Stomach (tissue), 9 donors: ENCODE measurements around the gene COL24A1. TPM values are rescaled to one million over a fixed set of nuclear protein-coding genes. Genes with fewer than 3 reads are reported as not detected.

Experiments used
- DNase-seq, 2 donors: peaks; one replicate each; pipeline versions ENCODE4 v3.0.0 to v3.0.0-alpha.2; 2013 to 2019
- H3K27ac ChIP-seq, 5 donors: fragments of 200-600 bp in 4 of 5; sonication (generic) in 4 of 5; one replicate each; pipeline ENCODE4 v1.5.1; 2013 to 2019; ENCODE audit warnings: mild to moderate bottlenecking in 1 of 5, moderate library complexity in 1 of 5
- H3K27me3 ChIP-seq, 3 donors: fragments of 200-600 bp; sonication (generic); one replicate each; pipeline ENCODE4 v1.5.1; 2017 to 2019; ENCODE audit warnings: mixed run types in 1 of 3
- H3K36me3 ChIP-seq, 4 donors: fragments of 200-600 bp; sonication (generic); 1 replicate in 3 of 4; 2 replicates in 1 of 4; pipeline ENCODE4 v1.5.1; 2016 to 2019
- H3K4me1 ChIP-seq, 4 donors: fragments of 200-600 bp; sonication (generic); one replicate each; pipeline ENCODE4 v1.5.1; 2016 to 2019
- H3K4me3 ChIP-seq, 4 donors: fragments of 200-600 bp; sonication (generic) in 3 of 4; one replicate each; pipeline ENCODE4 v1.5.1; 2016 to 2019; ENCODE audit warnings: mild to moderate bottlenecking in 1 of 4
- H3K9me3 ChIP-seq, 4 donors: fragments of 200-600 bp; sonication (generic); one replicate each; pipeline ENCODE4 v1.5.1; 2016 to 2019
- CTCF ChIP-seq, 7 experiments: fragments of 450-650 bp in 4 of 7; fragments of 200-600 bp in 3 of 7; sonication (generic) in 3 of 7; IDR thresholded peaks; one replicate each; pipeline ENCODE4 v1.5.1; 2016 to 2019; ENCODE audit warnings: antibody characterized with exemption in 7 of 7, control low read depth in 2 of 7, mild to moderate bottlenecking in 1 of 7
- EP300 ChIP-seq: sonication (generic); formaldehyde crosslinking; IDR thresholded peaks from one replicate; pipeline ENCODE4 v1.6.1; 2017; ENCODE audit warnings: antibody characterized with exemption
- POLR2A ChIP-seq, 4 donors: fragments of 450-650 bp; IDR thresholded peaks; one replicate each; pipeline ENCODE4 v1.6.1; 2016; ENCODE audit warnings: antibody characterized with exemption in 4 of 4, control low read depth in 2 of 4, mild to moderate bottlenecking in 1 of 4, moderate library complexity in 1 of 4
- POLR2AphosphoS5 ChIP-seq, 3 donors: sonication (generic); formaldehyde crosslinking; IDR thresholded peaks; one replicate each; pipeline ENCODE4 v1.6.1; 2016; ENCODE audit warnings: antibody characterized with exemption in 3 of 3
- WGBS, 5 donors: extraction: QIAGEN DNeasy Blood & Tissue Kit in 3 of 5; methylation state at CpG; one replicate each; pipeline versions ENCODE4 v1.1.5 to v1.1.7; 2013 to 2018; 5-methylcytosine and 5-hydroxymethylcytosine counted together
- intact Hi-C: fragments of 100-400 bp; cut with DNase I; formaldehyde crosslinking; loops from one replicate; pipeline ENCODE4 v1.15.1; 2023; ENCODE audit warnings: low total_unique reads
- polyA plus RNA-seq, 3 donors: library from polyadenylated mRNA; stranded (reverse); fragments of 200-250 nt; gene quantifications; one replicate each; pipeline ENCODE4 v1.2.3, GENCODE V29; 2013
- total RNA-seq, 5 donors: library from RNA; depleted of rRNA; stranded (reverse); fragments of >200 nt; gene quantifications; one replicate each; pipeline versions ENCODE4 v1.1.0 to v1.2.3, GENCODE V29; 2014 to 2016
- donor health status: healthy with polysubstance abuse.
- donor health status: Bipolar disorder and iron deficiency.
- donor health status: healthy.

The COL24A1 gene
- total and polyA plus RNA-seq, 8 donors = under 0.01 to 2.4 (median 0.34) TPM; not detected in 2

- Histone ChIP-seq H3K27ac (peak overlapping the region in 4 of 5 donors; percentile 46 to 79 (median 48)), H3K4me3 (peak overlapping the region; percentile 40 to 48 (median 44)), H3K27me3 (peaks cover 0 to 34% (median 31%) of the 10 kb centered on the region in 3 donors), H3K9me3 (no peaks in the 10 kb centered on the region), H3K36me3 (no peaks in the 10 kb centered on the region), H3K4me1 (peaks cover 17 to 32% (median 22%) of the 10 kb centered on the region in 4 donors)
- DNase-seq = peak in 1 of 2 donors; percentile 68
- intact Hi-C loops = no loop called here
- 1 to 3% (median 2%) methylated on average over 15 to 40 of the region's 40 CpGs for WGBS, 5 donors
- no peak for TF ChIP-seq CTCF (IDR thresholded peaks at IDR 0.05)
- TF ChIP-seq POLR2AphosphoS5 (IDR thresholded peaks at IDR 0.05) = no peak
- TF ChIP-seq EP300 = no peak
- no peak for TF ChIP-seq POLR2A (IDR thresholded peaks at IDR 0.05)
These were observed 586 bp downstream of the COL24A1 start for GRCh38 chr1:86155807-86156565.

- Histone ChIP-seq H3K36me3 (no peaks in the 10 kb centered on the region), H3K4me1 (peaks cover 17 to 32% (median 22%) of the 10 kb centered on the region in 4 donors), H3K4me3 (peak overlapping the region; percentile 40 to 48 (median 44)), H3K27ac (peak overlapping the region in 3 of 5 donors; percentile 46 to 79 (median 47)), H3K9me3 (no peaks in the 10 kb centered on the region), H3K27me3 (peaks cover 0 to 34% (median 31%) of the 10 kb centered on the region in 3 donors)
- intact Hi-C loops = no loop called here
- WGBS, 5 donors = 6 to 28% (median 12%) methylated on average over 21 to 43 of the region's 43 CpGs
- TF ChIP-seq POLR2A (IDR thresholded peaks at IDR 0.05) (no peak), POLR2AphosphoS5 (IDR thresholded peaks at IDR 0.05) (no peak), CTCF (IDR thresholded peaks at IDR 0.05) (no peak)
- DNase-seq = peak in 1 of 2 donors; percentile 76
These were observed 1.3 kb downstream of the COL24A1 start for GRCh38 chr1:86155051-86155806.

- Histone ChIP-seq H3K27ac (no peak overlapping the region), H3K9me3 (no peaks in the 10 kb centered on the region), H3K36me3 (no peaks in the 10 kb centered on the region), H3K4me1 (peaks cover 17 to 32% (median 22%) of the 10 kb centered on the region in 4 donors), H3K27me3 (peaks cover 0 to 34% (median 31%) of the 10 kb centered on the region in 3 donors), H3K4me3 (peak overlapping the region in 3 of 4 donors; percentile 42 to 48 (median 45))
- DNase-seq = peak in 1 of 2 donors; percentile 27
- intact Hi-C loops = no loop called here
- TF ChIP-seq POLR2AphosphoS5 (IDR thresholded peaks at IDR 0.05) (peak in 1 of 3 donors; percentile 45), EP300 (no peak)
- 32 to 47% (median 43%) methylated on average over 15 to 20 of the region's 20 CpGs for WGBS, 5 donors
These were observed 2.0 kb downstream of the COL24A1 start for GRCh38 chr1:86154571-86155050.

- Histone ChIP-seq H3K4me1 (peaks cover 17 to 32% (median 22%) of the 10 kb centered on the region in 4 donors), H3K27me3 (peaks cover 0 to 34% (median 31%) of the 10 kb centered on the region in 3 donors), H3K27ac (no peak overlapping the region), H3K4me3 (no peak overlapping the region), H3K36me3 (no peaks in the 10 kb centered on the region), H3K9me3 (no peaks in the 10 kb centered on the region)
- no peak for DNase-seq
- WGBS, 5 donors = 88 to 93% (median 90%) methylated on average over 6 of the region's 6 CpGs
- TF ChIP-seq POLR2AphosphoS5 (IDR thresholded peaks at IDR 0.05) (no peak), EP300 (no peak), CTCF (IDR thresholded peaks at IDR 0.05) (no peak), POLR2A (IDR thresholded peaks at IDR 0.05) (no peak)
- intact Hi-C loops = no loop called here
These were observed 2.7 kb downstream of the COL24A1 start for GRCh38 chr1:86153836-86154235.
